SU-DHL-6 (cell line): ENCODE data around the gene ACRV1.

Experiments used
- H2AFZ ChIP-seq: fragments of 200-600 bp; sonication (generic); 2 replicates; pipeline ENCODE4 v1.6.1; 2014; ENCODE audit warnings: low read depth, mild to moderate bottlenecking, moderate library complexity, mixed read lengths, antibody characterized with exemption, low read length; ENCODE audit not compliant: severe bottlenecking
- H3F3A ChIP-seq: fragments of 200-600 bp; shearing (Covaris generic); 2 replicates; pipeline ENCODE4 v1.6.0; 2016; ENCODE audit warnings: antibody characterized with exemption, mild to moderate bottlenecking; ENCODE audit not compliant: insufficient read depth
- H3K27ac ChIP-seq: fragments of 200-600 bp; sonication (generic); 2 replicates; pipeline ENCODE4 v1.5.1; 2016; ENCODE audit warnings: low read depth, mild to moderate bottlenecking, low read length, moderate library complexity, mixed read lengths
- H3K27me3 ChIP-seq: fragments of 200-600 bp; sonication (generic), shearing (Covaris generic); 2 replicates; pipeline ENCODE4 v1.6.0; 2014; ENCODE audit warnings: mild to moderate bottlenecking, low read length
- H3K36me3 ChIP-seq: fragments of 200-600 bp; sonication (generic); 2 replicates; pipeline ENCODE4 v1.6.1; 2014; ENCODE audit warnings: mild to moderate bottlenecking, low read length, mixed read lengths
- H3K4me2 ChIP-seq: fragments of 300-600, 200-600 bp; shearing (Covaris generic), sonication (generic); 2 replicates; pipeline ENCODE4 v1.6.0; 2014; ENCODE audit warnings: low read length, low read depth, mild to moderate bottlenecking; ENCODE audit not compliant: poor library complexity, severe bottlenecking
- H3K4me3 ChIP-seq: fragments of 200-600 bp; sonication (generic); 2 replicates; pipeline ENCODE4 v1.5.1; 2014; ENCODE audit warnings: antibody characterized with exemption, low read length, mild to moderate bottlenecking, mixed read lengths; ENCODE audit not compliant: insufficient read depth, poor library complexity, severe bottlenecking
- H3K79me2 ChIP-seq: fragments of 200-600 bp; sonication (generic); 2 replicates; pipeline ENCODE4 v1.6.1; 2014; ENCODE audit warnings: mild to moderate bottlenecking, low read length, moderate library complexity; ENCODE audit not compliant: insufficient read depth
- H3K9ac ChIP-seq: fragments of 200-600 bp; sonication (generic); 2 replicates; pipeline ENCODE4 v1.7.0; 2014; ENCODE audit warnings: mild to moderate bottlenecking, low read length
- H3K9me2 ChIP-seq: fragments of 200-600 bp; sonication (generic); replicated peaks from 2 replicates; pipeline ENCODE4 v1.6.1; 2014; ENCODE audit warnings: low read length; ENCODE audit not compliant: insufficient read depth
- H3K9me3 ChIP-seq: fragments of 200-600 bp; sonication (generic); 2 replicates; pipeline ENCODE4 v1.6.1; 2014; ENCODE audit warnings: low read length, mixed read lengths; ENCODE audit not compliant: insufficient read depth
- H4K20me1 ChIP-seq: fragments of 200-600 bp; sonication (generic); 2 replicates; pipeline ENCODE4 v1.6.1; 2014; ENCODE audit warnings: low read depth, mild to moderate bottlenecking, antibody characterized with exemption, low read length, moderate library complexity, mixed read lengths
- EZH2phosphoT487 ChIP-seq: fragments of 200-600 bp; sonication (generic), shearing (Covaris generic); conservative IDR thresholded peaks from 2 replicates; pipeline ENCODE4 v1.6.1; 2018; ENCODE audit warnings: mild to moderate bottlenecking, antibody characterized with exemption, low read length, moderate library complexity, mixed read lengths
- TF ChIP-seq, protein P1 (sequence below): fragments of 200-600 bp; sonication (generic); IDR thresholded peaks from one replicate; pipeline ENCODE4 v1.5.1; 2017; ENCODE audit warnings: antibody characterized with exemption, mild to moderate bottlenecking, low read length, moderate library complexity; ENCODE audit not compliant: insufficient read depth, poor library complexity, severe bottlenecking

ACRV1 gene

DNA sequence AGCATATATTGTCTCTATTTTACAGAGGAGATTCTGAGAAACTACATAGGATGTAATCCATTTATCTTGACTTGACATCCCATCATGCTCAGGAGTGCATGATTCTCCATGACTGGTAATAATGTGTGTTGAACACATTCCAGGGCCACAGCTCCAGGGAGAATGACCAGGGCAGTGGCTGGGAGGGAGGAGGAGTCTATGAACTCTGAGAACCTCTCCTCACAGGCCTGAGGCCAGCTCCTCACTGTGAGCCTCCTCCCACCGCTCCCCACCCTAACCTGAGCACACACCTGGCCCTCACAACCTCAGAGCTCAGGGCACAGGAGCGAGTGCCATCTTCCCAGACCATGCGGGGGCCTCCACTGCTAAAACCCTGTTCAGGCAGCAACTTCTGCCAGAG, 8.0 kb upstream of the ACRV1 start:
- no peak overlapping the region for H3K27ac ChIP-seq
- H3K79me2 ChIP-seq, result no peaks in the 10 kb centered on the region
- no peak overlapping the region for H3K4me2 ChIP-seq
- no peaks in the 10 kb centered on the region for H3F3A ChIP-seq
- TF ChIP-seq EZH2phosphoT487, result no peak
- TF ChIP-seq, protein P1, sequence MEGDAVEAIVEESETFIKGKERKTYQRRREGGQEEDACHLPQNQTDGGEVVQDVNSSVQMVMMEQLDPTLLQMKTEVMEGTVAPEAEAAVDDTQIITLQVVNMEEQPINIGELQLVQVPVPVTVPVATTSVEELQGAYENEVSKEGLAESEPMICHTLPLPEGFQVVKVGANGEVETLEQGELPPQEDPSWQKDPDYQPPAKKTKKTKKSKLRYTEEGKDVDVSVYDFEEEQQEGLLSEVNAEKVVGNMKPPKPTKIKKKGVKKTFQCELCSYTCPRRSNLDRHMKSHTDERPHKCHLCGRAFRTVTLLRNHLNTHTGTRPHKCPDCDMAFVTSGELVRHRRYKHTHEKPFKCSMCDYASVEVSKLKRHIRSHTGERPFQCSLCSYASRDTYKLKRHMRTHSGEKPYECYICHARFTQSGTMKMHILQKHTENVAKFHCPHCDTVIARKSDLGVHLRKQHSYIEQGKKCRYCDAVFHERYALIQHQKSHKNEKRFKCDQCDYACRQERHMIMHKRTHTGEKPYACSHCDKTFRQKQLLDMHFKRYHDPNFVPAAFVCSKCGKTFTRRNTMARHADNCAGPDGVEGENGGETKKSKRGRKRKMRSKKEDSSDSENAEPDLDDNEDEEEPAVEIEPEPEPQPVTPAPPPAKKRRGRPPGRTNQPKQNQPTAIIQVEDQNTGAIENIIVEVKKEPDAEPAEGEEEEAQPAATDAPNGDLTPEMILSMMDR, result no peak
- H3K4me3 ChIP-seq, result no peak overlapping the region
- no peaks in the 10 kb centered on the region for H3K27me3 ChIP-seq
- H4K20me1 ChIP-seq, result no peaks in the 10 kb centered on the region
- no peaks in the 10 kb centered on the region for H3K36me3 ChIP-seq
- H3K9ac ChIP-seq, result no peak overlapping the region
- no peaks in the 10 kb centered on the region for H3K9me2 ChIP-seq
- H3K9me3 ChIP-seq, result no peaks in the 10 kb centered on the region
- no peak overlapping the region for H2AFZ ChIP-seq

DNA sequence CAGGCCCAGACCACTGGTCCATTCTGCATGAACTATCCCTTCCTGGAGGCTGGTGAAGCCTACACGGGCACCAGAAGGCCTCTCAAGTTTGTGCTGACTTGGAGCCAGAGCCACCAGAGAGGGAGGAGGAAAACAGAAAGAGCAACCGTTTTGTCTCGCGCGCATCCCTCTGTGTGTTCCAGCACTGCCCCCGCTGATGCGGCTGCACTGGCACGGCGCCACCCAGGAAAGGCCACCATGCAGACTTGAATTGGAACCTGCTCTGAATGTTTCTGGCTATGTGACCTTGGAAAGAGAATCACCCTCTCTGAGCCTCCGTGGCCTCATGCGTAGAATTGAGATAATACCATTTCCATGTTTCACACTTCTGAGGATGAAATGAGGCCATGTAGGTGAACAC, 7.4 kb upstream of the ACRV1 start:
- no peak overlapping the region for H3K9ac ChIP-seq
- no peaks in the 10 kb centered on the region for H3K9me3 ChIP-seq
- no peaks in the 10 kb centered on the region for H3K79me2 ChIP-seq
- H3K4me3 ChIP-seq, result no peak overlapping the region
- no peaks in the 10 kb centered on the region for H3F3A ChIP-seq
- H3K27ac ChIP-seq, result no peak overlapping the region
- H3K9me2 ChIP-seq, result no peaks in the 10 kb centered on the region
- H4K20me1 ChIP-seq, result no peaks in the 10 kb centered on the region
- no peak overlapping the region for H3K4me2 ChIP-seq
- H2AFZ ChIP-seq, result no peak overlapping the region
- H3K36me3 ChIP-seq, result no peaks in the 10 kb centered on the region
- no peaks in the 10 kb centered on the region for H3K27me3 ChIP-seq
- no peak for TF ChIP-seq EZH2phosphoT487
- TF ChIP-seq, protein P1, result no peak

DNA sequence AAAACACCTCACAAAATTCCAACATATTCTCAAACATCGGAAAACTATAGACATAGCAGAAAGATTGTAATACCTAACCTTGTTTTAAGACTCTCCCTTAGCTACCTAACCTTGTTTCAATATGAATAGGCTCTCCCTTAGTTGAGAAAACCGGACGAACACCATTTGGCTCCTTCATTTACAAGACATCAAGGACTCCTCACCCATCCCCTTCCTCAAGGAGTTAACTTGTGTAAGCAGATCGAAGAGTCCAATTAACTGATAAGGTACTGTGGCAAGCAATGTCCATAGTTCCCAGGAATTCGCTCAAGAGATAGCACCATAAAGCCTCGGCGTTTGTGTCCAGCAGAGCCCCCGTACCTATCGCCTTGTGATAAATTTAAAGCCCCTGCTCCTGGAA, 4.6 kb upstream of the ACRV1 start:
- no peaks in the 10 kb centered on the region for H4K20me1 ChIP-seq
- no peak for TF ChIP-seq EZH2phosphoT487
- TF ChIP-seq, protein P1, result no peak
- no peak overlapping the region for H2AFZ ChIP-seq

More for the DNA sequence above, 4.6 kb upstream of the ACRV1 start:
- H3K4me2 ChIP-seq, result no peak overlapping the region
- H3K36me3 ChIP-seq, result no peaks in the 10 kb centered on the region
- H3K9me3 ChIP-seq, result no peaks in the 10 kb centered on the region
- H3K9me2 ChIP-seq, result no peaks in the 10 kb centered on the region
- H3K9ac ChIP-seq, result no peak overlapping the region
- H3K79me2 ChIP-seq, result no peaks in the 10 kb centered on the region
- H3K27ac ChIP-seq, result no peak overlapping the region
- no peak overlapping the region for H3K4me3 ChIP-seq
- no peaks in the 10 kb centered on the region for H3F3A ChIP-seq
- no peaks in the 10 kb centered on the region for H3K27me3 ChIP-seq
